GM18505 (cell line): ENCODE data around the gene RASD2.

Experiments used
- ATAC-seq: cut with Tn5 transposase; IDR thresholded peaks from one replicate; pipeline ENCODE4 v1.9.1; 2021; ENCODE audit not compliant: unreplicated experiment
- POLR2A ChIP-seq: IDR thresholded peaks from 4 replicates; pipeline ENCODE4 v1.6.1; 2011; ENCODE audit warnings: borderline replicate concordance; ENCODE audit not compliant: insufficient read depth, insufficient read length; ENCODE audit errors: extremely low read depth

The RASD2 gene

GRCh38 chr22:35524966-35525686 is 15.5 kb upstream of the RASD2 start:
- no peak for ATAC-seq
- TF ChIP-seq POLR2A = no peak

GRCh38 chr22:35525687-35526332 is 14.8 kb upstream of the RASD2 start:
- no peak for ATAC-seq

GRCh38 chr22:35526333-35526979 is 14.2 kb upstream of the RASD2 start:
- TF ChIP-seq POLR2A = no peak
- ATAC-seq = no peak

More at GRCh38 chr22:35525687-35526332, 14.8 kb upstream of the RASD2 start:
- no peak for TF ChIP-seq POLR2A

GRCh38 chr22:35528927-35529326 is 11.7 kb upstream of the RASD2 start:
- TF ChIP-seq POLR2A = no peak
- ATAC-seq = no peak

- TF ChIP-seq POLR2A = no peak
- ATAC-seq = no peak
Measured at GRCh38 chr22:35530700-35531099, 9.9 kb upstream of the RASD2 start.

- TF ChIP-seq POLR2A = no peak
Measured at GRCh38 chr22:35531202-35531601, 9.4 kb upstream of the RASD2 start.

DNA sequence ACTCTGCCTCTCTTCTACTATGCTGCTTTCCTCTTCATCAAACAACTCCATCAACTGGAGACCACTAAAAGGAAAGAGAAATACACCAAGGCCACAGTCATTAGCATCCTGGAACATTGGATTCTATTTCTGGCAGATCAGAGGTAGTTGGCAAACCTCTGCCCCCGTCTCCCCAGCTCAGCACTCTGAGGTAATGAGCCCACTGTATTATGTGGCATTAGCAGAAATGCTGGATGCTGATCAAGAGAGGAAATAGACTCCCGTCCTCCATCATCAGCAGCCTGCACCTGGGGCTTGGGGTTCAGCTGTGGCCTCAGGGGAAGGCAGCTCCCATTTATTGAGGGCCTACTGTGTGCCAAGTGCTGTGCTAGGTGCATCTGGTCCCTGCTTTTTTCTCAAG is 9.0 kb upstream of the RASD2 start:
- no peak for TF ChIP-seq POLR2A
- ATAC-seq = no peak

More at GRCh38 chr22:35531202-35531601, 9.4 kb upstream of the RASD2 start:
- ATAC-seq = no peak

DNA sequence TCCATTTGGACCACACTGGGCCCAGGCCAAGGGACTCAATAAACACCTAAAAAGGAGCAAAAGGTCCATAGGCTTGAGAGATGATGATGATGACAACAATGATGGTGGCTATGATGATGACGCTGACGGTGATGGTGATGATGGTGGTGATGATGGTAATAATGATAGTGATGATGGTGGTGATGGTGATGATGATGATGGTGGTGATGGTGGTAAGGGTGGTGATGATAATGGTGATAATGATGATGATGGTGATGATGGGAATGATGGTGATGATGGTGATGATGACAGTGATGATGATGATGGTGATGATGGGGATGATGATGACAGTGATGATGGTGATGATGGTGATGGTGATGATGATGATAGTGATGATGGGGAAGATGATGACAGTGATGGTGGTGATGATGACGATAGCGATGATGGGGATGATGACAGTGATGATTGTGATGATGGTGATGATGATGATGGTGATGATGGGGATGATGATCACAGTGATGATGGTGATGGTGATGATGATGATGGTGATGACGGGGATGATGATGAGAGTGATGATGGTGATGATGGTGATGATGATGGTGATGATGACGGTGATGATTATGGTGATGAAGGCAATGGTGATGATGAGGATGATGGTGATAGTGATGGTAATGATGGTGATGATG is 7.1 kb upstream of the RASD2 start:
- ATAC-seq = no peak
- TF ChIP-seq POLR2A = no peak

GRCh38 chr22:35534091-35534490 is 6.5 kb upstream of the RASD2 start:
- no peak for ATAC-seq
- TF ChIP-seq POLR2A = no peak

GRCh38 chr22:35537232-35537631 is 3.4 kb upstream of the RASD2 start:
- no peak for TF ChIP-seq POLR2A
- no peak for ATAC-seq

DNA sequence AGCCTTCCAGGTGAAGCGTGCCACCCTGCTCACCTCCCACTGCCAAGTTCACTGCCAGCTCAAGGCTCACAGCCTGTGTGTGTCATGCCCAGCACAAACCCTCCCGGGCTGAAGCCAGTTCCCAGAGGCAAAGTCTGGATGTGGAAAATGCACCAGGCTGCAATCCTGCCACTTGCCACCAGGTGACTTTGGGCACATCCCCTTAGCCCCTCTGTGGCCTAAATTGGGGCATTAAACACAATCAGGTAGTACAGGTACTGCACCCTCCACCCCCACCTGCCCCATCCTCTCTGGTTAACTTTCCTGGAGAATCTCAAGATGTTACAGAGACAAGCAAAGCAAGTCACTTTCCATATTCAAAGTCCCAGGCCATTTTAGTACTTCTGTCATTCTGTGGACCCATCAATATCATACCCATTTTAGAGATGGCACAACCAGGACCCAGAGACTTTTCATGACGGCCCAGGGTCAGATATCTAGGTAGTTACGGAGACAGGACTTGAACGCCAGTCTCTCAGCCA is 1.8 kb upstream of the RASD2 start:
- TF ChIP-seq POLR2A = no peak
- no peak for ATAC-seq

DNA sequence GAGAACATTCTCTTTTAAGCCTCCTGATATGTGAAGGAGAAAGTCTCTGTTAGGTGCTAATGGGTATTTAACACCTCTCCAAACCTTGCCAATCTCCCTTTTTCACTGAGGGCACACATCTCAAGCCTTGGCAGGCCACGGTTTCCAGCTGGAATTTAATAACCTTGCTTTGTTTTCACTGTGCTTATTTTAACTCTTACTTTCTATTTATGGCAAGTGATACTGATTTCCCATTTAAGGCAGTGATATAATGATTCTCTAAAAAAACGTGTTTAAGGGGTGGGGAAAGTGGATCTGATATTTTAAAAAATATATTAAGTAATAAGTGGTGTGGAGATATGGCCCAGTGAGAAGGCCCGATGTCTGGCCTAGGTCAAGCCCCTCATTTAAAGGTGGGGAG is 1.1 kb upstream of the RASD2 start:
- ATAC-seq = no peak
- TF ChIP-seq POLR2A = no peak

DNA sequence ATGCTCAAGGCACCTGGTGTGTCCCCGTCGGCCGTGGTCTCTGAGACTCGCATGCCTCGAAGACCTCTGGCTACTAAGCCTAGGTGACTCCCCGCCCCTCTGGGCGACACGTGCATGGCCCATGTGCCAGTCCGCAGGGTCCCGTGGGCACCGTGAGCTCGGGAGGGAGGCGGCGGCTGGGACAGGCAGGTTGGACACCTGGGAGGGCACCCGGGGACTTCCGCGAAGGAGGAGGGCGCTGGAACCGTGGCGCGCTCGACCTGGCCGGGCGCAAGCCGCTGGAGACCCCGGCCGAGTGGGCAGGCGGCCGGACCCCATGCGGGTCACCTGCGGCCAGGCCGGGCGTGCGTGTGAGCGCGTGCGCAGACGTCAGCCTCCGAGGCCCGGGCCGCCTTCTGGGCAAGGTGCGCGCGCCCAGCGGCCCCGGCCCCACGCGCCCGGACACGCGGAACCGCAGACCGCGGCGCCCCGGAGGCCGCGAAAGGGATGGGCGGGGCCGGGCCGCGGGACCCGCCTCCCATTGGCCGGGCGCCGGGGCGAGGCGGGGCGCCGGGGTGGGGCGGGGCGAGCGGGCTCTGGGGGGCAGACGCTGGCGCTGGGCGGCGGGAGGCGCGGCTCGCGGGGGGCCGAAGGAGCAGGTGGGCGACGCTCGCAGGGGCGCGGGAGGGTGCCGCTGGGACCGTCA is 579 bp upstream of the RASD2 start:
- ATAC-seq = no peak
- TF ChIP-seq POLR2A = no peak
